D721Med (cell line): ENCODE measurements around the gene CTAGE1.

Experiments used
- DNase-seq: peaks from one replicate; pipeline ENCODE4 v3.0.0; 2011; ENCODE audit warnings: low spot score; ENCODE audit not compliant: insufficient read length
- FAIRE-seq: peaks from 2 replicates; lab custom pipeline; 2011; peaks lifted over from hg19 to GRCh38; lab: Jason Lieb, UNC
- TF ChIP-seq, protein P1 (sequence below): IDR thresholded peaks from 2 replicates; pipeline ENCODE4 v1.5.1; 2012; ENCODE audit warnings: mild to moderate bottlenecking, control low read depth; ENCODE audit not compliant: insufficient read depth; ENCODE audit errors: missing control alignments

Gene CTAGE1

DNA sequence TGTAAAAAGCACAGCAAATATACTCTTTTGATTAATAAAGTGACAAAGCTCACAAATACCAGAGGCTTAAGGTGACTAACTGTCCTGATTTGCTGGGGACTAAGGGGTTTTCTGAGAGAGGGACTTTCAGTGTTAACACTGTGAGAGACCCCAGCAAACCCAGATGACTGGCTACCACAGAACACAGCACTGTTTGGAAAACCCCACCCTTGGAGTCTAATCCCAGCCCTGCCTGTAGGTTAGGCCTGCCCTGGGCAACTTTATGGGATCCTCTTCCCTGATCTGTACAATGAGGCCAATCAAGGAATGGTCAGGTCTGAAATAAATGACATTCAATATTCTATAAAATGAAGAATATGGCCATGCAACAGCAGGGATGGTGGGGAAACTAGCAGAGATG, 30.5 kb upstream of the CTAGE1 start:
- TF ChIP-seq, protein P1, sequence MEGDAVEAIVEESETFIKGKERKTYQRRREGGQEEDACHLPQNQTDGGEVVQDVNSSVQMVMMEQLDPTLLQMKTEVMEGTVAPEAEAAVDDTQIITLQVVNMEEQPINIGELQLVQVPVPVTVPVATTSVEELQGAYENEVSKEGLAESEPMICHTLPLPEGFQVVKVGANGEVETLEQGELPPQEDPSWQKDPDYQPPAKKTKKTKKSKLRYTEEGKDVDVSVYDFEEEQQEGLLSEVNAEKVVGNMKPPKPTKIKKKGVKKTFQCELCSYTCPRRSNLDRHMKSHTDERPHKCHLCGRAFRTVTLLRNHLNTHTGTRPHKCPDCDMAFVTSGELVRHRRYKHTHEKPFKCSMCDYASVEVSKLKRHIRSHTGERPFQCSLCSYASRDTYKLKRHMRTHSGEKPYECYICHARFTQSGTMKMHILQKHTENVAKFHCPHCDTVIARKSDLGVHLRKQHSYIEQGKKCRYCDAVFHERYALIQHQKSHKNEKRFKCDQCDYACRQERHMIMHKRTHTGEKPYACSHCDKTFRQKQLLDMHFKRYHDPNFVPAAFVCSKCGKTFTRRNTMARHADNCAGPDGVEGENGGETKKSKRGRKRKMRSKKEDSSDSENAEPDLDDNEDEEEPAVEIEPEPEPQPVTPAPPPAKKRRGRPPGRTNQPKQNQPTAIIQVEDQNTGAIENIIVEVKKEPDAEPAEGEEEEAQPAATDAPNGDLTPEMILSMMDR: no peak
- FAIRE-seq (no peak), DNase-seq (no peak)

DNA sequence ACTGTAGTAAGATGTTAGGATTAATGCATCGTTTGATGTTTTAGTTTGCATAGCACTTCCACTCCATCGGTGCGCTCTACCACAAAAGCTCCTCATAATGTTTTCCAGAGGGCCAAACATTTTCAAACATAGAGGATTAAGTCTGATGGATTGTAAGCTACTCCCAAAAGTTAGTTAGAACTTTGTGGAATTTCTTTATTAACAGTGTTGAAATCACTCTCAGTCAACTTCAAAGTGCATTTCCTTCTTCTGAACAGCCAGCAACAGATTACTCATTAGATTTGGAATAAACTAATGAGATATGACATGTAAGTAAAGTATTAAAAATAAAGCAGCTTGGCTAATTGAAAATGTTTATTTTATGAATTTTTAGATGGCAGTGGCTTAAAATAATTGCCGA, 30.1 kb upstream of the CTAGE1 start:
- TF ChIP-seq, protein P1: no peak
- DNase-seq (no peak), FAIRE-seq (peak; percentile 11)

DNA sequence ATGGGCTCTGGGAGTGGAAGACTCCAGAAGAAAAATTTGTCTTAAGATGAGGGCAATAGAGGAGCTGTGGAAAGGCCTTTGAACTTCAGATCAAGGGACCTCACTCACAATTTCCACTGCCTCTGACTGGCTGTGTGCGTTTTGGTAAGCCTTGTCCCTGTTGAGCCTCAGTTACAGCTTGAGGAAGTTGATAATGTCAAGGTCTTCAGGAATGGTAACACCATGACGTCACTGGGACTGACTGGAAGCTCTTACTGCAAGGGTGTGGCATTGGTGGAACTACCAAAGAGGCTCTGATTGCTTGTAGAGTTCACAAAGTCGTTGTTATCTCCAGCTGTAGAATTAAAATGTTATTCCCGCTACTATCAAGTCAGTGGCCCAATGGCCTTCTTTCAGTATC, 29.2 kb upstream of the CTAGE1 start:
- TF ChIP-seq, protein P1: no peak
- DNase-seq: no peak
- no peak for FAIRE-seq

DNA sequence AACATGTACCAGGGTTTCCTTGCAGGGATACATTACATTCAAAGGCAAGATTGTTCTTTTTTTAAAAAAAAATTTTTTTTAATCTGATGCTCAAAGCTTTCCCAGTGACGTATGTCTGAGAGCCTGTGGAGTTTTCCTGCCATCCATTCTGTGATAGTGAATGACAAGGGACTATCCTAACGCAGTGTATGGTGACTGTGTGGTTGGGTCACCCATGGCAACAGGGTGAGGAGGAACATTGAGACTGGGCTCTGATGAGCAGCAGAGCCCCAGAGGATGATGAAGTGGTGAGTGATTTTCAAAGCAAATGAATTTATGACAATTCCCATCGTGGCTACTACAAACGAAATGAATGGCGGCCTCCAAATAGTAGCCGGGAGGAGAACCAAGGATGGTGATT, 28.6 kb upstream of the CTAGE1 start:
- TF ChIP-seq, protein P1: no peak
- FAIRE-seq: no peak
- DNase-seq: no peak

DNA sequence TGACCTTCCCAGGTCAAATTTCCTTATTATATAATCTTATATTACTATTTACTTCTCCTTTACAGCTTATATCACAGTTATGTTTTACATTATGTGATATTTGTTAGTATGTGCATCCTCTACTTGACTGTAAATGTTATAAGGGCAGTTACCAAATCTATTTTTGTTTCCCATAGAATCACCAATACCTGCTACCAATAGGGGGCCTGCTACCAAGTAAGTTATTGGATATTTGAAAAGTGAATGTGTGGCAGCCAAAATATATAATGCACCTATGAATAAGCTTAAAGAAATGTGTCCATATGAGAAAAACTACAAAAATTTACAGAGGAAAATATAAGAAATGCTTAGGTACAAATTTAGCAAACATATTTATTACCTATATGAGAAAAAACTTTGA, 23.9 kb upstream of the CTAGE1 start:
- TF ChIP-seq, protein P1: no peak
- FAIRE-seq (no peak), DNase-seq (no peak)

DNA sequence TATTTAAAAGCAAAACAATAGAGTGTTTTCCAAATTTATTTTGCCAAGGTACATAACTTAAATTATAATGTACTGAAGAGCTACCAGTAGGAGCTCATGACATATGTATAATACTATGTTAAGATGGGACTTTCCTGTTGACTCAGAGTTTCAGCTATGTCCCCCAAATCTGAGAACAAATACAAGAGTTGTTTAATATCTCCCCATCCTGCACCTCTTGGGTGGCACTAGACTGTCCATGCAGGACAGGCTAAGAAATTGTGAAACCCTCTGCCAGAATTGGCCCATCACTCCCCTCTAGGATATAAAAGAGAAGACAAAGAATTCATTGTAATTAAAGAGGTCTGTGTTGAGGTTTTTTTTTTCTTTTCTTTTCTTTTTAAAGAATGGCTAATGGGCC, 21.7 kb upstream of the CTAGE1 start:
- TF ChIP-seq, protein P1: no peak
- FAIRE-seq (no peak), DNase-seq (no peak)

DNA sequence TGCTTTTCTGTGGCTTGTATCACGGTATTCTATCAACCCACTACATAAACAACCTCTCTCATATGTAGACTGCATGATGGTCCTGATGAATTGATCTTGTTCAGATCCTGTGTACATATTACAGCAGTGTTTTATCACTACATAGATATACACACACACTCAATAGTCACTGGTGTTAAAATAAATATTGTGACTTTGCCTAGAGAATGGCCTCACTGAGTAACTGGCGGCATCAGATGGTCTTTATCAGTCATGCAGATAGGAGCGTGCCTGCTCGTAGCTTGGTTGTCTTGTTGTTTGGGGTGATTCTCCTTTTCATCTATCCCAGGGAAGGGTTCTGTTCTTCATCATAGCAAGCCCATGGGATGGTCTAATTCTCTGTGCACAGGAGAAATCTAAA, 18.4 kb upstream of the CTAGE1 start:
- no peak for DNase-seq
- TF ChIP-seq, protein P1: no peak
- no peak for FAIRE-seq
